GM18868 (cell line): ENCODE data around the gene GAS2.
A peak's percentile ranks its signal among the peaks of the same experiment; 100 is the strongest.

Experiments
- ATAC-seq: cut with Tn5 transposase; IDR thresholded peaks from one replicate; pipeline ENCODE4 v1.9.1; 2021; ENCODE audit warnings: mild to moderate bottlenecking, moderate library complexity; ENCODE audit not compliant: unreplicated experiment

The GAS2 gene

GRCh38 chr11:22725079-22725478 lies 58.7 kb downstream of the GAS2 start:
- no peak for ATAC-seq

- no peak for ATAC-seq
Measured at GRCh38 chr11:22728600-22729389, 62.4 kb downstream of the GAS2 start.

- ATAC-seq = no peak
Measured at GRCh38 chr11:22730319-22730718, 63.9 kb downstream of the GAS2 start.

- ATAC-seq = no peak
Measured at GRCh38 chr11:22732588-22732987, 66.2 kb downstream of the GAS2 start.

GRCh38 chr11:22733475-22734248 lies 67.3 kb downstream of the GAS2 start:
- ATAC-seq = no peak

- no peak for ATAC-seq
Measured at GRCh38 chr11:22734628-22735345, 68.4 kb downstream of the GAS2 start.

- no peak for ATAC-seq
Measured at GRCh38 chr11:22742157-22742613, 75.8 kb downstream of the GAS2 start.

- ATAC-seq = no peak
Measured at GRCh38 chr11:22749536-22749935, 83.1 kb downstream of the GAS2 start.

- peak; percentile 47 for ATAC-seq
Measured at GRCh38 chr11:22752908-22753310, 86.5 kb downstream of the GAS2 start.

GRCh38 chr11:22753416-22753815 lies 87.0 kb downstream of the GAS2 start:
- ATAC-seq = no peak

GRCh38 chr11:22761066-22761465 lies 94.7 kb downstream of the GAS2 start:
- no peak for ATAC-seq

GRCh38 chr11:22763166-22763565 lies 96.8 kb downstream of the GAS2 start:
- ATAC-seq = no peak

GRCh38 chr11:22764735-22765134 lies 98.3 kb downstream of the GAS2 start:
- ATAC-seq = no peak

GRCh38 chr11:22768281-22768680 lies 101.9 kb downstream of the GAS2 start:
- no peak for ATAC-seq

- ATAC-seq = no peak
Measured at GRCh38 chr11:22769081-22769480, 102.7 kb downstream of the GAS2 start.

GRCh38 chr11:22774716-22775115 lies 108.3 kb downstream of the GAS2 start:
- peak; percentile 86 for ATAC-seq

- no peak for ATAC-seq
Measured at GRCh38 chr11:22775248-22775647, 108.8 kb downstream of the GAS2 start.

GRCh38 chr11:22778642-22779041 lies 112.2 kb downstream of the GAS2 start:
- ATAC-seq = no peak

- no peak for ATAC-seq
Measured at GRCh38 chr11:22779850-22780249, 113.4 kb downstream of the GAS2 start.

- peak; percentile 80 for ATAC-seq
Measured at GRCh38 chr11:22780952-22781593, 114.7 kb downstream of the GAS2 start.

GRCh38 chr11:22785251-22785650 lies 118.8 kb downstream of the GAS2 start:
- no peak for ATAC-seq
